Spleen (tissue), 11 donors: Measurements from ENCODE around the gene KLF7. TPM values are rescaled to one million over a fixed set of nuclear protein-coding genes. Genes with fewer than 3 reads are reported as not detected.
A peak's percentile ranks its signal among the peaks of the same experiment; 100 is the strongest.

ENCODE experiments used
- DNase-seq: peaks from one replicate; pipeline ENCODE4 v3.0.0-alpha.2; 2020
- H3K27ac ChIP-seq, 8 donors: fragments of 200-600 bp; sonication (generic) in 7 of 8; 1 replicate in 4 of 8; 2 replicates in 4 of 8; pipeline versions ENCODE4 v1.5.0 to v1.8.0; 2016 to 2021; ENCODE audit warnings: inconsistent platforms in 4 of 8, mild to moderate bottlenecking in 4 of 8, moderate library complexity in 1 of 8
- H3K27me3 ChIP-seq, 7 donors: fragments of 200-600 bp; sonication (generic) in 6 of 7; replicated peaks in 1 of 7; 1 replicate in 4 of 7; 2 replicates in 3 of 7; pipeline versions ENCODE4 v1.5.0 to v1.8.0; 2016 to 2021; ENCODE audit warnings: inconsistent platforms in 3 of 7, mild to moderate bottlenecking in 1 of 7
- H3K36me3 ChIP-seq, 6 donors: fragments of 200-600 bp; sonication (generic) in 5 of 6; 1 replicate in 4 of 6; 2 replicates in 2 of 6; pipeline versions ENCODE4 v1.5.0 to v1.8.0; 2016 to 2021; ENCODE audit warnings: inconsistent platforms in 2 of 6
- H3K4me1 ChIP-seq, 6 donors: fragments of 200-600 bp; sonication (generic) in 5 of 6; 1 replicate in 3 of 6; 2 replicates in 3 of 6; pipeline versions ENCODE4 v1.5.0 to v1.8.0; 2016 to 2021; ENCODE audit warnings: inconsistent platforms in 3 of 6
- H3K4me3 ChIP-seq, 8 donors: fragments of 200-600 bp; sonication (generic) in 7 of 8; 1 replicate in 4 of 8; 2 replicates in 4 of 8; pipeline versions ENCODE4 v1.5.0 to v1.8.0; 2016 to 2021; ENCODE audit warnings: inconsistent platforms in 4 of 8, mild to moderate bottlenecking in 4 of 8, moderate library complexity in 2 of 8
- H3K9me3 ChIP-seq, 8 donors: fragments of 200-600 bp; sonication (generic) in 7 of 8; 1 replicate in 4 of 8; 2 replicates in 4 of 8; pipeline versions ENCODE4 v1.5.0 to v1.8.0; 2016 to 2021; ENCODE audit warnings: inconsistent platforms in 4 of 8
- POLR2A ChIP-seq, 3 donors: fragments of 450-650 bp; IDR thresholded peaks; one replicate each; pipeline ENCODE4 v1.5.1; 2017; ENCODE audit warnings: antibody characterized with exemption in 3 of 3, mild to moderate bottlenecking in 1 of 3
- POLR2AphosphoS5 ChIP-seq, 3 donors: sonication (generic); formaldehyde crosslinking; IDR thresholded peaks; one replicate each; pipeline ENCODE4 v1.5.1; 2017; ENCODE audit warnings: antibody characterized with exemption in 3 of 3
- WGBS, 5 donors: extraction: QIAGEN DNeasy Blood & Tissue Kit in 3 of 5; methylation state at CpG; one replicate each; pipeline versions ENCODE4 v1.1.5 to v1.1.7; 2013 to 2018; 5-methylcytosine and 5-hydroxymethylcytosine counted together
- intact Hi-C: fragments of 100-400 bp; cut with DNase I; formaldehyde crosslinking; loops from one replicate; pipeline ENCODE4 v1.15.0; 2023; ENCODE audit warnings: low total_unique reads
- polyA plus RNA-seq, 3 donors: library from polyadenylated mRNA; stranded (reverse); fragments of 200-250 nt; gene quantifications; one replicate each; pipeline ENCODE4 v1.2.1, GENCODE V29; 2013
- total RNA-seq, 7 donors: library from RNA; depleted of rRNA in 3 of 7; stranded (reverse); fragments of >200 nt in 3 of 7; fragmentation: NEBNext Ultra II Directional in 4 of 7; extraction: Animal tissue kit (Norgen Biotek cat#: 25700) in 4 of 7; gene quantifications; one replicate each; pipeline versions ENCODE4 v1.1.0 to v1.2.1, GENCODE V29; 2016 to 2021
- TF ChIP-seq, protein P1 (sequence below), 11 experiments: fragments of 200-600 bp in 7 of 11; fragments of 450-650 bp in 4 of 11; sonication (generic) in 4 of 11; IDR thresholded peaks in 8 of 11; conservative IDR thresholded peaks in 3 of 11; 1 replicate in 7 of 11; 2 replicates in 4 of 11; pipeline versions ENCODE4 v1.4.0 to v1.8.0; 2016 to 2021; ENCODE audit warnings: antibody characterized with exemption in 11 of 11, inconsistent platforms in 4 of 11, mild to moderate bottlenecking in 1 of 11
- donor health status: healthy with polysubstance abuse.
- donor health status: DM: no; HTN: no; CAD: no; lungs with moderate emphysema.
- donor health status: DM: no; HTN: no; CAD: no.
- donor health status: Bipolar disorder and iron deficiency.
- donor health status: healthy.
- donor health status: DM: no; HTN: no; CAD: no.
- donor health status: DM: yes; HTN: yes; CAD: no.

Gene KLF7
- total and polyA plus RNA-seq, 10 donors = 2.9 to 74.4 (median 27.8) TPM

- H3K36me3 ChIP-seq = peaks cover 0 to 13% (median 1%) of the 10 kb centered on the region in 6 donors
- intact Hi-C loops = no loop called here
- no peak overlapping the region for H3K4me3 ChIP-seq
- no peak for DNase-seq
- H3K27me3 ChIP-seq = no peaks in the 10 kb centered on the region
- peak overlapping the region in 1 of 8 donors; percentile 35 for H3K27ac ChIP-seq
- H3K9me3 ChIP-seq = no peaks in the 10 kb centered on the region
- TF ChIP-seq POLR2AphosphoS5 (IDR thresholded peaks at IDR 0.05) (no peak), POLR2A (IDR thresholded peaks at IDR 0.05) (no peak)
- TF ChIP-seq, protein P1, sequence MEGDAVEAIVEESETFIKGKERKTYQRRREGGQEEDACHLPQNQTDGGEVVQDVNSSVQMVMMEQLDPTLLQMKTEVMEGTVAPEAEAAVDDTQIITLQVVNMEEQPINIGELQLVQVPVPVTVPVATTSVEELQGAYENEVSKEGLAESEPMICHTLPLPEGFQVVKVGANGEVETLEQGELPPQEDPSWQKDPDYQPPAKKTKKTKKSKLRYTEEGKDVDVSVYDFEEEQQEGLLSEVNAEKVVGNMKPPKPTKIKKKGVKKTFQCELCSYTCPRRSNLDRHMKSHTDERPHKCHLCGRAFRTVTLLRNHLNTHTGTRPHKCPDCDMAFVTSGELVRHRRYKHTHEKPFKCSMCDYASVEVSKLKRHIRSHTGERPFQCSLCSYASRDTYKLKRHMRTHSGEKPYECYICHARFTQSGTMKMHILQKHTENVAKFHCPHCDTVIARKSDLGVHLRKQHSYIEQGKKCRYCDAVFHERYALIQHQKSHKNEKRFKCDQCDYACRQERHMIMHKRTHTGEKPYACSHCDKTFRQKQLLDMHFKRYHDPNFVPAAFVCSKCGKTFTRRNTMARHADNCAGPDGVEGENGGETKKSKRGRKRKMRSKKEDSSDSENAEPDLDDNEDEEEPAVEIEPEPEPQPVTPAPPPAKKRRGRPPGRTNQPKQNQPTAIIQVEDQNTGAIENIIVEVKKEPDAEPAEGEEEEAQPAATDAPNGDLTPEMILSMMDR (IDR thresholded peaks at IDR 0.05 in 8 of 11, conservative IDR thresholded peaks at IDR 0.05 in 3 of 11) = no peak
- peaks cover 0 to 36% (median 19%) of the 10 kb centered on the region in 6 donors for H3K4me1 ChIP-seq
These were observed 92.3 kb downstream of the KLF7 start for GRCh38 chr2:207073412-207073800.

DNA sequence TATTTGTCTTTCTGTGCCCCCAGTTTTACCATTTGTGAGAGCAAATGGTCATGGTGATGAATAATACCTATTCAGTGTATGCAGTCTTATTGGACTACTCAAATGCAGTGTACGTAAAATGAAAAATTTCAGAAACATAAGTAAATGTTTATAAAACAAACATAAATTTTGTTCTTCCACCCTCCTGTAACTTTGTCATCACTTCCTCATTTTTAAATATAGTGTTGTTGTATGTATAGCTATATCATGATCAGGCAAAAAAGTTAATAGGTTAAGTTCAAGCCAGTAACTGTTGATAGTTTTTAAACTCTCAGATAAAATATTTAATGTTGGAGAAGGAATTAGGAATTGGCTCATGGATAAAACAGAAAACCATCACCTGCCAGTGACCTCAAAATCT, 93.2 kb downstream of the KLF7 start:
- TF ChIP-seq, protein P1 (IDR thresholded peaks at IDR 0.05 in 8 of 11, conservative IDR thresholded peaks at IDR 0.05 in 3 of 11) = no peak
- no peak for TF ChIP-seq POLR2AphosphoS5 (IDR thresholded peaks at IDR 0.05)
- no peak for TF ChIP-seq POLR2A (IDR thresholded peaks at IDR 0.05)
- WGBS, 5 donors = 60 to 79% (median 78%) methylated on average over 1 of the region's 1 CpG
- no peak for DNase-seq
- Histone ChIP-seq H3K36me3 (peaks cover 0 to 5% (median 0%) of the 10 kb centered on the region in 6 donors), H3K4me1 (peaks cover 0 to 38% (median 19%) of the 10 kb centered on the region in 6 donors), H3K27me3 (no peaks in the 10 kb centered on the region), H3K4me3 (no peak overlapping the region), H3K9me3 (no peaks in the 10 kb centered on the region), H3K27ac (no peak overlapping the region)
- intact Hi-C loops = no loop called here

DNA sequence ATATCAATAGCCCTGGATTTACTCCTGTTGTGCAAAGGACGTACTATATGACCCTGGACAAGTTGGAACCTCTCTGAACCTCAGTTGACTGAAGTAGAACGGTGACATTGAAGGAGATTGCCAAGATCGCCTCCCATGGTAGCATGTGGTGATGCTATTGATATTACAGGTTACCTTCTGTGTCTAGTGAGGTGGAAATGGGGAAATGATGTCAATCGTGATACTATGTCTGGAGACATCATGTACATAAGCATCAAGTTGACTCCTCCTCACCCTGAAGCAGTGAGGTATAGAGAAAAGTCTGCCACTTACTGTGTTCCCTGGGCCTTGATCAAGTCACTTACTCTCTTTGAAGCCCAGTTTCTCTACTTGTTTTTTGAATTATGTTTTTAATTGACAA, 93.9 kb downstream of the KLF7 start:
- Histone ChIP-seq H3K27ac (no peak overlapping the region), H3K4me1 (peaks cover 0 to 45% (median 22%) of the 10 kb centered on the region in 6 donors), H3K27me3 (no peaks in the 10 kb centered on the region), H3K4me3 (no peak overlapping the region), H3K36me3 (no peaks in the 10 kb centered on the region), H3K9me3 (no peaks in the 10 kb centered on the region)
- TF ChIP-seq, protein P1 (IDR thresholded peaks at IDR 0.05 in 8 of 11, conservative IDR thresholded peaks at IDR 0.05 in 3 of 11) = no peak
- TF ChIP-seq POLR2AphosphoS5 (IDR thresholded peaks at IDR 0.05) (no peak), POLR2A (IDR thresholded peaks at IDR 0.05) (no peak)
- no peak for DNase-seq
- WGBS, 5 donors = 69 to 86% (median 80%) methylated on average over 4 of the region's 4 CpGs
- intact Hi-C loops = no loop called here

DNA sequence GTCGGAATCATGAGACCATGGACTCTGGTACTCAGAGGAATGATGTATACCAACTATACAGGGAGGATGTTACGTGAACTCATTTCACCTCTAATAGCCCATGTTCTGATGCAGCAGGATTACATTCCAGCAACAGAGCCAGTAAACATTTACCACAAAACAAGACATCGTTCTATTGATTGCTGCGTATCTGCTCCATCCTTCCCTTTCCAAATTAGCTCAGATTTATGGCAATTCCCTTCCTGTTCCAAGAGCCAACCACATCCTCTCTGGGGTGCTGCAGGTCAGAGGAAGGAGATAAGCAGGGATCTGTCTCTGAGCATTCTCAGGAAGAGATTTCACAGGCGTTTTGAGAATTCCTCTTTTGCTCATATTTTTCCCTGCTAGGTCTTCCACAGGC, 98.3 kb downstream of the KLF7 start:
- Histone ChIP-seq H3K4me1 (peaks cover 0 to 14% (median 6%) of the 10 kb centered on the region in 6 donors), H3K27ac (peak overlapping the region in 3 of 8 donors; percentile 4 to 31 (median 19))
- DNase-seq = no peak

More for the DNA sequence above, 98.3 kb downstream of the KLF7 start:
- WGBS, 5 donors = 32 to 48% (median 43%) methylated on average over 5 of the region's 5 CpGs
- Histone ChIP-seq H3K9me3 (no peaks in the 10 kb centered on the region), H3K27me3 (no peaks in the 10 kb centered on the region), H3K36me3 (no peaks in the 10 kb centered on the region), H3K4me3 (no peak overlapping the region)
- TF ChIP-seq, protein P1 (IDR thresholded peaks at IDR 0.05 in 8 of 11, conservative IDR thresholded peaks at IDR 0.05 in 3 of 11) = no peak
- peak in 1 of 3 donors; percentile 52 for TF ChIP-seq POLR2AphosphoS5 (IDR thresholded peaks at IDR 0.05)
- intact Hi-C loops = no loop called here
